HTERT RPE-1 (cell line): ENCODE measurements around the gene FGFR3.

ENCODE experiments used
- in situ Hi-C: fragments of 300-500 bp; cut with MboI; formaldehyde crosslinking; loops from 4 replicates; pipeline ENCODE4 v1.14.3; 2020; ENCODE audit warnings: low sequenced_read_pairs

The FGFR3 gene

GRCh38 chr4:1786544-1787362, 6.3 kb upstream of the FGFR3 start:
- in situ Hi-C loops, result no loop called here

- in situ Hi-C loops, result no loop called here
Observed at GRCh38 chr4:1787411-1788077, 5.5 kb upstream of the FGFR3 start.

- in situ Hi-C loops, result no loop called here
Observed at GRCh38 chr4:1788254-1788973, 4.7 kb upstream of the FGFR3 start.

GRCh38 chr4:1789552-1789951, 3.5 kb upstream of the FGFR3 start:
- in situ Hi-C loops, result no loop called here

GRCh38 chr4:1790005-1790404, 3.1 kb upstream of the FGFR3 start:
- in situ Hi-C loops, result no loop called here

GRCh38 chr4:1792158-1792831, 798 bp upstream of the FGFR3 start:
- in situ Hi-C loops, result no loop called here

- in situ Hi-C loops, result no loop called here
Observed at GRCh38 chr4:1793496-1793840, 375 bp downstream of the FGFR3 start.

GRCh38 chr4:1793940-1794808, 1.1 kb downstream of the FGFR3 start:
- in situ Hi-C loops, result no loop called here

- in situ Hi-C loops, result no loop called here
Observed at GRCh38 chr4:1794809-1795298, 1.8 kb downstream of the FGFR3 start.

GRCh38 chr4:1795299-1796195, 2.5 kb downstream of the FGFR3 start:
- in situ Hi-C loops, result no loop called here

GRCh38 chr4:1796486-1797204, 3.6 kb downstream of the FGFR3 start:
- in situ Hi-C loops, result no loop called here

GRCh38 chr4:1797298-1797860, 4.3 kb downstream of the FGFR3 start:
- in situ Hi-C loops, result no loop called here

GRCh38 chr4:1797861-1798579, 4.9 kb downstream of the FGFR3 start:
- in situ Hi-C loops, result no loop called here

- in situ Hi-C loops, result no loop called here
Observed at GRCh38 chr4:1798580-1799386, 5.7 kb downstream of the FGFR3 start.

GRCh38 chr4:1799387-1800375, 6.6 kb downstream of the FGFR3 start:
- in situ Hi-C loops, result no loop called here

GRCh38 chr4:1800805-1801204, 7.7 kb downstream of the FGFR3 start:
- in situ Hi-C loops, result no loop called here
